CD4-positive, CD25-positive, alpha-beta regulatory T cell (primary cell): ENCODE results near the gene PLA2G4E. TPM values are rescaled to one million over a fixed set of nuclear protein-coding genes. Genes with fewer than 3 reads are reported as not detected.

Experiments
- ATAC-seq, 2 donors: fragments of 150-1000 bp; cut with Tn5 transposase; one replicate each; pipeline ENCODE4 v1.10.0; 2021; ENCODE audit warnings: low read depth in 2 of 2, moderate number of reproducible peaks in 2 of 2, moderate library complexity in 1 of 2
- DNase-seq, 3 donors: peaks; one replicate each; pipeline versions ENCODE4 v3.0.0 to v3.0.0-alpha.2; 2012 to 2022; ENCODE audit warnings: mixed read lengths in 1 of 3
- H3K27ac ChIP-seq: one replicate; pipeline ENCODE4 v1.7.0; 2013; ENCODE audit warnings: mild to moderate bottlenecking, low read length; ENCODE audit not compliant: insufficient read depth, poor library complexity, severe bottlenecking
- H3K27me3 ChIP-seq: one replicate; pipeline ENCODE4 v1.7.0; 2013; ENCODE audit warnings: low read length; ENCODE audit not compliant: control insufficient read depth, insufficient read depth
- H3K36me3 ChIP-seq: one replicate; pipeline ENCODE4 v1.7.0; 2013; ENCODE audit warnings: mild to moderate bottlenecking, low read length, moderate library complexity; ENCODE audit not compliant: control insufficient read depth, insufficient read depth
- H3K4me1 ChIP-seq: 2 replicates; pipeline ENCODE4 v1.7.0; 2013; ENCODE audit warnings: mild to moderate bottlenecking, low read length; ENCODE audit not compliant: insufficient read depth, control insufficient read depth, poor library complexity, severe bottlenecking
- H3K4me3 ChIP-seq: one replicate; pipeline ENCODE4 v1.7.0; 2013; ENCODE audit warnings: low read depth, mild to moderate bottlenecking, low read length, moderate library complexity
- H3K9me3 ChIP-seq, 2 experiments: 1 replicate in 1 of 2; 2 replicates in 1 of 2; pipeline ENCODE4 v1.7.0; 2013; ENCODE audit warnings: low read length in 2 of 2, mild to moderate bottlenecking in 1 of 2, moderate library complexity in 1 of 2; ENCODE audit not compliant: control insufficient read depth in 2 of 2
- H3K27ac Mint-ChIP-seq, 3 donors: one replicate each; pipeline ENCODE4 v1.8.0; 2020 to 2022; ENCODE audit warnings: mild to moderate bottlenecking in 3 of 3, mixed read lengths in 3 of 3, moderate library complexity in 2 of 3
- H3K27me3 Mint-ChIP-seq: one replicate; pipeline ENCODE4 v1.8.0; 2022; ENCODE audit warnings: mild to moderate bottlenecking, mixed read lengths
- H3K36me3 Mint-ChIP-seq: one replicate; pipeline ENCODE4 v1.8.0; 2020; ENCODE audit warnings: mixed read lengths
- H3K4me1 Mint-ChIP-seq, 4 donors: one replicate each; pipeline ENCODE4 v1.8.0; 2020 to 2022; ENCODE audit warnings: mixed read lengths in 4 of 4, mild to moderate bottlenecking in 1 of 4
- H3K4me3 Mint-ChIP-seq, 4 donors: one replicate each; pipeline ENCODE4 v1.8.0; 2020 to 2022; ENCODE audit warnings: mild to moderate bottlenecking in 4 of 4, mixed read lengths in 4 of 4, moderate library complexity in 3 of 4
- H3K9me3 Mint-ChIP-seq, 7 donors: one replicate each; pipeline ENCODE4 v1.8.0; 2020 to 2022; ENCODE audit warnings: mixed read lengths in 7 of 7, mild to moderate bottlenecking in 3 of 7, moderate library complexity in 2 of 7
- polyA plus RNA-seq, 4 donors: library from polyadenylated mRNA; unstranded; fragments of 300-500 nt; fragmentation: Illumina TruSeq; gene quantifications; one replicate each; pipeline ENCODE4 v1.2.3, GENCODE V29; 2021
- total RNA-seq: library from RNA; stranded (reverse); gene quantifications from one replicate; pipeline ENCODE4 v1.2.3, GENCODE V29; 2022

PLA2G4E gene
- total and polyA plus RNA-seq, 5 donors from 2014 or later = not detected

- H3K27ac ChIP-seq = no peak overlapping the region
- peaks cover 0 to 22% (median 17%) of the 10 kb centered on the region in 4 donors for H3K4me1 Mint-ChIP-seq
- H3K4me1 ChIP-seq = peaks cover 11% of the 10 kb centered on the region
- no peak overlapping the region for H3K4me3 ChIP-seq
- H3K9me3 Mint-ChIP-seq = no peaks in the 10 kb centered on the region
- no peak for DNase-seq
- peak overlapping the region; percentile 56 to 75 (median 64) for H3K27ac Mint-ChIP-seq
- H3K36me3 Mint-ChIP-seq = peaks cover 13% of the 10 kb centered on the region
- H3K27me3 Mint-ChIP-seq = no peaks in the 10 kb centered on the region
- no peak overlapping the region for H3K4me3 Mint-ChIP-seq
- H3K27me3 ChIP-seq = no peaks in the 10 kb centered on the region
- no peaks in the 10 kb centered on the region for H3K9me3 ChIP-seq
- no peak for ATAC-seq
- peaks cover 14% of the 10 kb centered on the region for H3K36me3 ChIP-seq
These were observed 77.1 kb downstream of the PLA2G4E start for GRCh38 chr15:41943543-41944312.

GRCh38 chr15:41942886-41943285 is 78.0 kb downstream of the PLA2G4E start:
- no peak overlapping the region for H3K4me3 Mint-ChIP-seq
- H3K27ac ChIP-seq = no peak overlapping the region
- H3K4me1 ChIP-seq = peaks cover 17% of the 10 kb centered on the region
- H3K27ac Mint-ChIP-seq = peak overlapping the region; percentile 43 to 73 (median 64)
- no peaks in the 10 kb centered on the region for H3K9me3 Mint-ChIP-seq
- DNase-seq = no peak
- H3K27me3 ChIP-seq = no peaks in the 10 kb centered on the region
- peaks cover 14% of the 10 kb centered on the region for H3K36me3 ChIP-seq
- no peaks in the 10 kb centered on the region for H3K27me3 Mint-ChIP-seq
- peaks cover 13% of the 10 kb centered on the region for H3K36me3 Mint-ChIP-seq
- H3K9me3 ChIP-seq = no peaks in the 10 kb centered on the region
- peaks cover 3 to 29% (median 24%) of the 10 kb centered on the region in 4 donors for H3K4me1 Mint-ChIP-seq
- H3K4me3 ChIP-seq = no peak overlapping the region
- ATAC-seq = no peak

- H3K27me3 Mint-ChIP-seq = no peaks in the 10 kb centered on the region
- no peak overlapping the region for H3K4me3 ChIP-seq
- peaks cover 14% of the 10 kb centered on the region for H3K36me3 ChIP-seq
- ATAC-seq = no peak
- DNase-seq = no peak
- H3K27ac ChIP-seq = peak overlapping the region; percentile 19
- peaks cover 28% of the 10 kb centered on the region for H3K4me1 ChIP-seq
- H3K27me3 ChIP-seq = no peaks in the 10 kb centered on the region
- H3K4me3 Mint-ChIP-seq = no peak overlapping the region
- H3K36me3 Mint-ChIP-seq = peaks cover 13% of the 10 kb centered on the region
- peak overlapping the region; percentile 73 to 88 (median 80) for H3K27ac Mint-ChIP-seq
- no peaks in the 10 kb centered on the region for H3K9me3 ChIP-seq
- no peaks in the 10 kb centered on the region for H3K9me3 Mint-ChIP-seq
- peaks cover 11 to 35% (median 33%) of the 10 kb centered on the region in 4 donors for H3K4me1 Mint-ChIP-seq
These were observed 79.0 kb downstream of the PLA2G4E start for GRCh38 chr15:41941644-41942415.

- Mint-ChIP-seq H3K4me3 (peak overlapping the region in 2 of 4 donors; percentile 9 to 28), H3K9me3 (no peaks in the 10 kb centered on the region), H3K36me3 (peaks cover 13% of the 10 kb centered on the region), H3K4me1 (peaks cover 21 to 48% (median 46%) of the 10 kb centered on the region in 4 donors), H3K27me3 (no peaks in the 10 kb centered on the region), H3K27ac (peak overlapping the region; percentile 77 to 88 (median 78))
- Histone ChIP-seq H3K27ac (peak overlapping the region; percentile 44), H3K36me3 (peaks cover 14% of the 10 kb centered on the region), H3K27me3 (no peaks in the 10 kb centered on the region), H3K4me3 (no peak overlapping the region), H3K9me3 (no peaks in the 10 kb centered on the region), H3K4me1 (peaks cover 42% of the 10 kb centered on the region)
- ATAC-seq (peak; percentile 28 to 29), DNase-seq (peak in 1 of 3 donors; percentile 51)
These were observed 80.4 kb downstream of the PLA2G4E start for GRCh38 chr15:41940441-41940857.

- peaks cover 46% of the 10 kb centered on the region for H3K4me1 ChIP-seq
- Mint-ChIP-seq H3K36me3 (peaks cover 13% of the 10 kb centered on the region), H3K4me3 (peak overlapping the region in 2 of 4 donors; percentile 9 to 28), H3K27ac (peak overlapping the region in 2 of 3 donors; percentile 77 to 78), H3K4me1 (peaks cover 25 to 53% (median 50%) of the 10 kb centered on the region in 4 donors), H3K27me3 (no peaks in the 10 kb centered on the region), H3K9me3 (no peaks in the 10 kb centered on the region)
- no peaks in the 10 kb centered on the region for H3K9me3 ChIP-seq
- no peak for DNase-seq
- ATAC-seq = no peak
- H3K27ac ChIP-seq = peak overlapping the region; percentile 44
- no peak overlapping the region for H3K4me3 ChIP-seq
- peaks cover 14% of the 10 kb centered on the region for H3K36me3 ChIP-seq
- no peaks in the 10 kb centered on the region for H3K27me3 ChIP-seq
These were observed 80.9 kb downstream of the PLA2G4E start for GRCh38 chr15:41939986-41940385.

GRCh38 chr15:41937568-41937923 is 83.3 kb downstream of the PLA2G4E start:
- Histone ChIP-seq H3K27me3 (no peaks in the 10 kb centered on the region), H3K36me3 (peaks cover 6% of the 10 kb centered on the region), H3K4me1 (peaks cover 63% of the 10 kb centered on the region), H3K27ac (peak overlapping the region; percentile 99), H3K4me3 (peak overlapping the region; percentile 52), H3K9me3 (no peaks in the 10 kb centered on the region)
- H3K4me1 Mint-ChIP-seq = peaks cover 28 to 73% (median 59%) of the 10 kb centered on the region in 4 donors
- peak overlapping the region; percentile 95 to 99 (median 97) for H3K27ac Mint-ChIP-seq
- ATAC-seq (no peak), DNase-seq (no peak)
- no peaks in the 10 kb centered on the region for H3K27me3 Mint-ChIP-seq
- H3K4me3 Mint-ChIP-seq = peak overlapping the region; percentile 74 to 91 (median 89)
- no peaks in the 10 kb centered on the region for H3K9me3 Mint-ChIP-seq
- peaks cover 9% of the 10 kb centered on the region for H3K36me3 Mint-ChIP-seq

GRCh38 chr15:41936649-41937567 is 83.9 kb downstream of the PLA2G4E start:
- peak; percentile 88 to 89 for ATAC-seq
- peaks cover 63% of the 10 kb centered on the region for H3K4me1 ChIP-seq
- peaks cover 7% of the 10 kb centered on the region for H3K36me3 Mint-ChIP-seq
- H3K4me1 Mint-ChIP-seq = peaks cover 28 to 73% (median 59%) of the 10 kb centered on the region in 4 donors
- H3K9me3 Mint-ChIP-seq = no peaks in the 10 kb centered on the region
- no peaks in the 10 kb centered on the region for H3K27me3 Mint-ChIP-seq
- DNase-seq = peak; percentile 77 to 93 (median 82)
- H3K27me3 ChIP-seq = no peaks in the 10 kb centered on the region
- peak overlapping the region; percentile 52 for H3K4me3 ChIP-seq
- peak overlapping the region; percentile 74 to 91 (median 89) for H3K4me3 Mint-ChIP-seq
- peak overlapping the region; percentile 95 to 99 (median 97) for H3K27ac Mint-ChIP-seq
- H3K9me3 ChIP-seq = no peaks in the 10 kb centered on the region
- H3K36me3 ChIP-seq = peaks cover 6% of the 10 kb centered on the region
- H3K27ac ChIP-seq = peak overlapping the region; percentile 99
